SK-N-MC (cell line): ENCODE results near the gene GDF7.

ENCODE experiments used
- EZH2 ChIP-seq: fragments of 200-600 bp; sonication (generic); IDR thresholded peaks from one replicate; pipeline ENCODE4 v1.6.1; 2017; ENCODE audit warnings: antibody characterized with exemption
- FOXP2 ChIP-seq: optimal IDR thresholded peaks from 2 replicates; pipeline ENCODE3; 2011; ENCODE audit warnings: mild to moderate bottlenecking, moderate library complexity; ENCODE audit not compliant: insufficient read depth; ENCODE audit errors: extremely low read length, control extremely low read depth
- POLR2AphosphoS5 ChIP-seq: IDR thresholded peaks from 2 replicates; pipeline ENCODE4 v1.6.1; 2012; ENCODE audit warnings: mild to moderate bottlenecking, low read depth, low read length, borderline replicate concordance

DNA sequence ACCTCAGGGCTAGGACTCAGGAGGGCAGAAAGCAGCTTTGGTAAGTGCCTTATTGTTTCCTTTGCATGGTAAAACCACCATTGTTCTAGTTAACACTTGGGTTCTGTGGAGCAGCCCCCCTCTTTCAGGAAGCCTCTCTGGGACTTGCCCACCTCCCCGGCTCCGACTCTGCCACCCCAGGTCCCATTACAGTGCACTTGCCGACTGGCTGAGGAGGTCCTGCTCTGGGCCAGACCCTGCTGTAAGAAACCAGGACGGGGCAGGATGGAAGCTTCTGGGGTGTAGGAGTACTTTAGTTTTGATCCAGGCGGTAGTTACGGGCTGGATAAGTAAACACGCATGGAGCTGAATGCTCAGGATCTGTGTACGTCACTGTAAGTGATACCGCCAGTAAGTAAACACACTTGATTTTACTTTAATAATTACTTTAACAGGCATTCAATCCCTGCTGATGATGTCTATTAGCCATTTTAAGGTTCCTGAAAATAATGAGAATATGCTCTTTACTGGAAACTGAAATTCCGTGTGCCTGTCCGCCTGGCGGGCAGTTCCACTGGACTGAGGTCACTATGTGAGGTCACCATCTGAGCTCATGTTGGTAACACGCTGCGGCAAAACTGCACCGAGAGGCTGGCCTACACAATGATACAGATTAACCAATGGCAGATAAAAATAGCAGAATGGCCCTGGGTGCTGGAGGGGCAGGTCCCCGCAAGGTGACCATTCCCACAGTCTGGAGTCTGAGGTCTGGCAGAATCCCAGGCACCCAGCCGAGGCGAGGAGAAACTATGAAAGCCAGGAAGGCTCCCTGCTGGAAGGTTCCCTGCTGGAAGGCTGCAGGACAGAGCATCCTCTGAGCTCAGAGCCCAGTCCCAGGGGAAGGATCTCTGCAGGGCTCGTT lies 41.2 kb upstream of the GDF7 start:
- TF ChIP-seq EZH2 (no peak), POLR2AphosphoS5 (no peak), FOXP2 (no peak)
